Neural cell (in vitro differentiated cells): ENCODE measurements around the gene DLG5. TPM values are rescaled to one million over a fixed set of nuclear protein-coding genes. Genes with fewer than 3 reads are reported as not detected.

ENCODE experiments used
- H2AFZ ChIP-seq: fragments of 200-600, 300-800 bp; sonication (generic), shearing (Covaris generic); 2 replicates; pipeline ENCODE4 v1.6.0; 2014; ENCODE audit warnings: low read depth, mild to moderate bottlenecking, antibody characterized with exemption, low read length, moderate library complexity
- H3F3A ChIP-seq: fragments of 200-600 bp; shearing (Covaris generic); 2 replicates; pipeline ENCODE4 v1.6.1; 2016; ENCODE audit warnings: mild to moderate bottlenecking, moderate library complexity, mixed read lengths, antibody characterized with exemption, low read length; ENCODE audit not compliant: insufficient read depth, poor library complexity, severe bottlenecking
- H3K27ac ChIP-seq: fragments of 200-600, 300-800 bp; sonication (generic), shearing (Covaris generic); 2 replicates; pipeline ENCODE4 v1.5.1; 2014; ENCODE audit warnings: mild to moderate bottlenecking, low read length, moderate library complexity
- H3K27me3 ChIP-seq: fragments of 300-800, 200-600 bp; sonication (generic), shearing (Covaris generic); 2 replicates; pipeline ENCODE4 v1.6.0; 2014; ENCODE audit warnings: mild to moderate bottlenecking, low read depth, low read length, moderate library complexity; ENCODE audit not compliant: insufficient read depth
- H3K36me3 ChIP-seq: fragments of 300-800, 200-600 bp; sonication (generic), shearing (Covaris generic); 2 replicates; pipeline ENCODE4 v1.5.1; 2014; ENCODE audit warnings: mild to moderate bottlenecking, antibody characterized with exemption, low read length, moderate library complexity; ENCODE audit not compliant: insufficient read depth
- H3K4me2 ChIP-seq: fragments of 300-800, 200-600 bp; sonication (generic), shearing (Covaris generic); 2 replicates; pipeline ENCODE4 v1.6.0; 2014; ENCODE audit warnings: mild to moderate bottlenecking, low read length
- H3K4me3 ChIP-seq: fragments of 300-800, 200-600 bp; sonication (generic), shearing (Covaris generic); 2 replicates; pipeline ENCODE4 v1.5.1; 2014; ENCODE audit warnings: mild to moderate bottlenecking, low read length, moderate library complexity
- H3K79me2 ChIP-seq: fragments of 200-600 bp; shearing (Covaris generic); replicated peaks from 2 replicates; pipeline ENCODE4 v1.6.0; 2014; ENCODE audit warnings: mild to moderate bottlenecking, low read length, moderate library complexity; ENCODE audit not compliant: insufficient read depth
- H3K9ac ChIP-seq: fragments of 300-800, 200-600 bp; sonication (generic), shearing (Covaris generic); 2 replicates; pipeline ENCODE4 v1.6.1; 2016; ENCODE audit warnings: mild to moderate bottlenecking, low read length, mixed read lengths
- H3K9me2 ChIP-seq: fragments of 200-600 bp; shearing (Covaris generic); 2 replicates; pipeline ENCODE4 v1.6.1; 2016; ENCODE audit warnings: mild to moderate bottlenecking, low read length, mixed read lengths; ENCODE audit not compliant: insufficient read depth
- H3K9me3 ChIP-seq: fragments of 200-600, 300-800 bp; sonication (generic), shearing (Covaris generic); 2 replicates; pipeline ENCODE4 v1.6.1; 2016; ENCODE audit warnings: mild to moderate bottlenecking, mixed run types, low read length, moderate library complexity, mixed read lengths
- H4K20me1 ChIP-seq: fragments of 200-600 bp; shearing (Covaris generic); 2 replicates; pipeline ENCODE4 v1.6.1; 2016; ENCODE audit warnings: mild to moderate bottlenecking, mixed run types; ENCODE audit not compliant: insufficient read depth
- EZH2 ChIP-seq: fragments of 200-600, 300-800 bp; shearing (Covaris generic), sonication (generic); IDR thresholded peaks from 2 replicates; pipeline ENCODE4 v1.6.1; 2014; ENCODE audit warnings: antibody characterized with exemption, low read length, borderline replicate concordance, mild to moderate bottlenecking; ENCODE audit not compliant: insufficient read depth, poor library complexity, severe bottlenecking
- MXI1 ChIP-seq: fragments of 450-650 bp; conservative IDR thresholded peaks from 2 replicates; pipeline ENCODE4 v1.6.1; 2014; ENCODE audit warnings: antibody characterized with exemption, mild to moderate bottlenecking; ENCODE audit not compliant: poor library complexity, severe bottlenecking
- POLR2AphosphoS5 ChIP-seq: IDR thresholded peaks from 2 replicates; pipeline ENCODE4 v1.6.1; 2012
- RAD21 ChIP-seq: fragments of 450-650 bp; conservative IDR thresholded peaks from 2 replicates; pipeline ENCODE4 v1.6.1; 2014; ENCODE audit warnings: antibody characterized with exemption, mild to moderate bottlenecking, moderate library complexity
- SMC3 ChIP-seq: fragments of 450-650 bp; conservative IDR thresholded peaks from 2 replicates; pipeline ENCODE4 v1.6.1; 2014; ENCODE audit warnings: antibody characterized with exemption, mild to moderate bottlenecking, moderate library complexity; ENCODE audit not compliant: poor library complexity
- TAF1 ChIP-seq: IDR thresholded peaks from 2 replicates; pipeline ENCODE4 v1.6.1; 2012; ENCODE audit warnings: low read depth
- polyA plus RNA-seq: library from polyadenylated mRNA; depleted of rRNA; stranded (reverse); fragments of >200 nt; gene quantifications from 2 replicates; pipeline ENCODE4 v1.2.3, GENCODE V29; 2014
- TF ChIP-seq, protein P1 (sequence below): IDR thresholded peaks from 2 replicates; pipeline ENCODE4 v1.6.1; 2012; ENCODE audit warnings: borderline replicate concordance
- TF ChIP-seq, protein P2 (sequence below): fragments of 450-650 bp; IDR thresholded peaks from 2 replicates; pipeline ENCODE4 v1.5.1; 2014; ENCODE audit warnings: antibody characterized with exemption, mild to moderate bottlenecking, moderate library complexity; ENCODE audit not compliant: poor library complexity, severe bottlenecking

The DLG5 gene
- polyA plus RNA-seq, 1 donor from 2014 or later: 72.9 TPM

DNA sequence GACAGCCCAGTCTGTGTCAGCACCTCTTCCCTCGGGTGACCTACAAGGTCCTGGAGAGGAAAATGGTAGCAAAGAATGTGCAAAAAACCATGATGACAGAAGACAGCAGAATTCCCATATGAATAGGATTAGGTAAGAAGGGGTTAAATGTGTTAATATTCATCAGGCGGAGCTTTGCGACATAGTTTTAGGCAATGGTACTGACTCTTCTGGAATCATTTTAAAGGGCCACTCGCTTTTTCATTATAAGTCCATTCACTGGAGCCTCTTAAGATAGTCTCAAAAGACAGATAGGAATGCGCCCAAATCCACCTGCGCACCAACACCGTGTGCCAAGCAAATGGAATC, 38.2 kb downstream of the DLG5 start (continued):
- TF ChIP-seq, protein P1, sequence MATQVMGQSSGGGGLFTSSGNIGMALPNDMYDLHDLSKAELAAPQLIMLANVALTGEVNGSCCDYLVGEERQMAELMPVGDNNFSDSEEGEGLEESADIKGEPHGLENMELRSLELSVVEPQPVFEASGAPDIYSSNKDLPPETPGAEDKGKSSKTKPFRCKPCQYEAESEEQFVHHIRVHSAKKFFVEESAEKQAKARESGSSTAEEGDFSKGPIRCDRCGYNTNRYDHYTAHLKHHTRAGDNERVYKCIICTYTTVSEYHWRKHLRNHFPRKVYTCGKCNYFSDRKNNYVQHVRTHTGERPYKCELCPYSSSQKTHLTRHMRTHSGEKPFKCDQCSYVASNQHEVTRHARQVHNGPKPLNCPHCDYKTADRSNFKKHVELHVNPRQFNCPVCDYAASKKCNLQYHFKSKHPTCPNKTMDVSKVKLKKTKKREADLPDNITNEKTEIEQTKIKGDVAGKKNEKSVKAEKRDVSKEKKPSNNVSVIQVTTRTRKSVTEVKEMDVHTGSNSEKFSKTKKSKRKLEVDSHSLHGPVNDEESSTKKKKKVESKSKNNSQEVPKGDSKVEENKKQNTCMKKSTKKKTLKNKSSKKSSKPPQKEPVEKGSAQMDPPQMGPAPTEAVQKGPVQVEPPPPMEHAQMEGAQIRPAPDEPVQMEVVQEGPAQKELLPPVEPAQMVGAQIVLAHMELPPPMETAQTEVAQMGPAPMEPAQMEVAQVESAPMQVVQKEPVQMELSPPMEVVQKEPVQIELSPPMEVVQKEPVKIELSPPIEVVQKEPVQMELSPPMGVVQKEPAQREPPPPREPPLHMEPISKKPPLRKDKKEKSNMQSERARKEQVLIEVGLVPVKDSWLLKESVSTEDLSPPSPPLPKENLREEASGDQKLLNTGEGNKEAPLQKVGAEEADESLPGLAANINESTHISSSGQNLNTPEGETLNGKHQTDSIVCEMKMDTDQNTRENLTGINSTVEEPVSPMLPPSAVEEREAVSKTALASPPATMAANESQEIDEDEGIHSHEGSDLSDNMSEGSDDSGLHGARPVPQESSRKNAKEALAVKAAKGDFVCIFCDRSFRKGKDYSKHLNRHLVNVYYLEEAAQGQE: no peak
- TF ChIP-seq RAD21: no peak

DNA sequence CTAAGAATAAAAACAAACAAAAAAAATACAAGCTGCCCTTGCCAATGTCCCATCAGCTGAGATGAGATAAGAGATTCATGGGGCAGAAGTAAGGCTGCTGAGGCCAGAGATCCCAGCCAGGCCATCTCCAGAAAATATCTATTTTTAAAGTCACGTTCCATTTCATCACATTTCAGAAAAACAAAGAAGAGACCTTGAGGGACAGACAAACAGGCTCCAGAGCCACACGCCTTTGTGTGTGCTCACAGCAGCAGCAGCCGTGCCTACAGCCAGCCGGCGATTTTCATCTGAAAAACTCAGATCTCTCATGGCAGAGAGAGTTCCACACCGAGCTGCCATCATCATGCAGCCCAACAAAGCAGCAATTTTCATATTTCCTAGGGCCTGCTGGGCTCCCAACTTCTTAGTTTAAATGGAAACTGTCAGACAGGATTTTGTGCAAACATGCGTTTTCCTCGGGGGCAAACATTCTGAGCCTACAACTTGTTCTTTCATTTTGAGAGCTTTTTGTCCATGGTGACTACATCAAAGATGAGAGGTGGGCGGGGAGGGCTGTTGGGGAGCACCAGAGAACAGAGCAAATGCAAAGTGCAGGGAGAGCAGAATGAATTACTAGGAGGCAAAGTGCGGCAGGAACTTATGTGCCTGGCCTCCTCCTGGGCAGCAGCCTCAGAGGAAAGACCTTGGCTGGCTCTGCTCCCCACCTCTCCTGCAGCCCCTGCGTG, 38.8 kb downstream of the DLG5 start:
- no peak overlapping the region for H2AFZ ChIP-seq
- no peaks in the 10 kb centered on the region for H3K9me2 ChIP-seq
- H3K4me3 ChIP-seq: peak overlapping the region; percentile 45
- peaks cover 52% of the 10 kb centered on the region for H3K79me2 ChIP-seq
- no peaks in the 10 kb centered on the region for H3K27me3 ChIP-seq
- no peaks in the 10 kb centered on the region for H3K9me3 ChIP-seq
- peak overlapping the region; percentile 83 for H3K27ac ChIP-seq
- peak overlapping the region; percentile 59 for H3K9ac ChIP-seq
- H3K4me2 ChIP-seq: peak overlapping the region; percentile 64
- TF ChIP-seq SMC3 (no peak), TAF1 (peak; percentile 26)
- peaks cover 10% of the 10 kb centered on the region for H3F3A ChIP-seq
- H3K36me3 ChIP-seq: no peaks in the 10 kb centered on the region
- no peaks in the 10 kb centered on the region for H4K20me1 ChIP-seq

DNA sequence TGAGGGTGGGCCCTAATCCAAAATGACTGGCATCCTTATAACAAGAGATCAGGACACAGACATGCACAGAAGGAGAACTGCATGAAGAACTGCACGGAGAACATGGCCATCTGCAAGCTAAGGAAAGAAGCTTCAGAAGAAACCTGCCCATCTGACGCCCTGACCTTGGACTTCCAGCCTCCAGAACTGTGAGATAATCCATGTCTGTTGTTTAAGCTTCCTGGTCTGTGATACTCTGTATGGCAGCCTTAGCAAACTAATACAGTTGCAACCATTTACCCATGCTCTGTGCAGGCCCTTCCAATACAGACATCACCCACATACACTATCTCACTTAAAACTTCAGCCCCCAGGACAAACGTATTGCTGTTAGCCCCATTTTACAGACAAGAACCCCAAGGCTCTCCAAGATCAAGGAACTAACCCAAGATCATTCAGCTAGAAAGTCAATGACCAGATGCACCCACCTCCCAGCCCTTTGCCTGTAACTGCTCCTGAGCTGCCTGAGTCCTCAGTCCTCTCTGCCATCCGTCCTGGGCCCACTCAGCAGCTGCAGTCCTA, 39.7 kb downstream of the DLG5 start:
- no peak overlapping the region for H3K4me3 ChIP-seq
- TF ChIP-seq SMC3 (no peak), EZH2 (no peak), POLR2AphosphoS5 (no peak)
- no peaks in the 10 kb centered on the region for H3K9me2 ChIP-seq
- H3K27me3 ChIP-seq: no peaks in the 10 kb centered on the region
- H3K4me2 ChIP-seq: no peak overlapping the region
- H2AFZ ChIP-seq: no peak overlapping the region
- peak overlapping the region; percentile 83 for H3K27ac ChIP-seq
- peaks cover 51% of the 10 kb centered on the region for H3K79me2 ChIP-seq
- H4K20me1 ChIP-seq: no peaks in the 10 kb centered on the region
- peaks cover 7% of the 10 kb centered on the region for H3F3A ChIP-seq
- H3K9ac ChIP-seq: peak overlapping the region; percentile 59
- no peaks in the 10 kb centered on the region for H3K36me3 ChIP-seq
- H3K9me3 ChIP-seq: no peaks in the 10 kb centered on the region

DNA sequence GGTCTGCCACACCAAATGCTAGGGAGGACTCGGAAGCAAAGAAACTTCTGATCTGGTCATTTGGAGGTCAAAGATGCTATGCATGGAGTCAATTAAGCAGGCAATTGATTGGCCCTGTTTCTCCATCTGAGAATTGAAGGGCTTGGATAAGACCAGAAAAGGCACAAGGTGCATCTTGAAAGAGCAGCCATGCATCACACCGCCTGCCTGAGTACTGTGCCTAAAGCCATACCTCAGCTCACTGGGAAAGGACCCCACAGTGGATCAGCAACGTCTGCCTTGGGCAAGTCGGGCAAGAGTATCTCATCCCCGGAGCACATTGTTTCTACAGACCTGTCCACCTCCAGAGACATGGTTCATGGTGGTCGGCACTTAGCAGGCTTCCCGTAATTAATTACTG, 42.4 kb downstream of the DLG5 start:
- H3K9ac ChIP-seq: no peak overlapping the region
- no peaks in the 10 kb centered on the region for H3F3A ChIP-seq
- no peak overlapping the region for H3K4me3 ChIP-seq
- no peaks in the 10 kb centered on the region for H3K36me3 ChIP-seq
- H3K27ac ChIP-seq: no peak overlapping the region
- no peaks in the 10 kb centered on the region for H4K20me1 ChIP-seq
- H3K9me3 ChIP-seq: no peaks in the 10 kb centered on the region
- TF ChIP-seq, protein P2, sequence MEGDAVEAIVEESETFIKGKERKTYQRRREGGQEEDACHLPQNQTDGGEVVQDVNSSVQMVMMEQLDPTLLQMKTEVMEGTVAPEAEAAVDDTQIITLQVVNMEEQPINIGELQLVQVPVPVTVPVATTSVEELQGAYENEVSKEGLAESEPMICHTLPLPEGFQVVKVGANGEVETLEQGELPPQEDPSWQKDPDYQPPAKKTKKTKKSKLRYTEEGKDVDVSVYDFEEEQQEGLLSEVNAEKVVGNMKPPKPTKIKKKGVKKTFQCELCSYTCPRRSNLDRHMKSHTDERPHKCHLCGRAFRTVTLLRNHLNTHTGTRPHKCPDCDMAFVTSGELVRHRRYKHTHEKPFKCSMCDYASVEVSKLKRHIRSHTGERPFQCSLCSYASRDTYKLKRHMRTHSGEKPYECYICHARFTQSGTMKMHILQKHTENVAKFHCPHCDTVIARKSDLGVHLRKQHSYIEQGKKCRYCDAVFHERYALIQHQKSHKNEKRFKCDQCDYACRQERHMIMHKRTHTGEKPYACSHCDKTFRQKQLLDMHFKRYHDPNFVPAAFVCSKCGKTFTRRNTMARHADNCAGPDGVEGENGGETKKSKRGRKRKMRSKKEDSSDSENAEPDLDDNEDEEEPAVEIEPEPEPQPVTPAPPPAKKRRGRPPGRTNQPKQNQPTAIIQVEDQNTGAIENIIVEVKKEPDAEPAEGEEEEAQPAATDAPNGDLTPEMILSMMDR: no peak
- TF ChIP-seq, protein P1: no peak
- TF ChIP-seq RAD21 (no peak), SMC3 (no peak), MXI1 (no peak)
- H2AFZ ChIP-seq: no peak overlapping the region
- H3K4me2 ChIP-seq: no peak overlapping the region
- peaks cover 43% of the 10 kb centered on the region for H3K79me2 ChIP-seq
- H3K9me2 ChIP-seq: no peaks in the 10 kb centered on the region
- no peaks in the 10 kb centered on the region for H3K27me3 ChIP-seq
